Gastrocnemius medialis (tissue), 4 donors: ENCODE results near the gene BTG1. TPM values are rescaled to one million over a fixed set of nuclear protein-coding genes. Genes with fewer than 3 reads are reported as not detected.

ENCODE experiments used
- ATAC-seq, 2 donors: fragments of 150-250 bp; one replicate each; pipeline ENCODE4 v1.9.1; 2016
- DNase-seq, 2 donors: peaks; one replicate each; pipeline ENCODE4 v3.0.0-alpha.2; 2019
- H3K27ac ChIP-seq, 4 donors: fragments of 200-600 bp; sonication (generic); 1 replicate in 1 of 4; 2 replicates in 3 of 4; pipeline ENCODE4 v1.5.1; 2016 to 2018; ENCODE audit warnings: mild to moderate bottlenecking in 2 of 4, moderate library complexity in 1 of 4
- H3K27me3 ChIP-seq, 3 donors: fragments of 200-600 bp; sonication (generic) in 2 of 3; 1 replicate in 1 of 3; 2 replicates in 2 of 3; pipeline versions ENCODE4 v1.5.1 to v1.6.0; 2016 to 2019; ENCODE audit warnings: mild to moderate bottlenecking in 1 of 3, moderate library complexity in 1 of 3
- H3K36me3 ChIP-seq, 2 donors: fragments of 200-600 bp; sonication (generic) in 1 of 2; one replicate each; pipeline ENCODE4 v1.5.1; 2017 to 2018
- H3K4me1 ChIP-seq, 2 donors: fragments of 200-600 bp; sonication (generic) in 1 of 2; one replicate each; pipeline ENCODE4 v1.5.1; 2016 to 2017; ENCODE audit warnings: mild to moderate bottlenecking in 2 of 2
- H3K4me3 ChIP-seq, 4 donors: fragments of 200-600 bp; sonication (generic) in 3 of 4; 1 replicate in 1 of 4; 2 replicates in 3 of 4; pipeline ENCODE4 v1.5.1; 2016 to 2019; ENCODE audit warnings: mild to moderate bottlenecking in 2 of 4
- H3K9me3 ChIP-seq, 3 donors: fragments of 200-600 bp; sonication (generic) in 2 of 3; 1 replicate in 1 of 3; 2 replicates in 2 of 3; pipeline ENCODE4 v1.5.1; 2016 to 2019
- POLR2A ChIP-seq, 2 donors: fragments of 450-650 bp; IDR thresholded peaks; one replicate each; pipeline ENCODE4 v1.6.1; 2017; ENCODE audit warnings: antibody characterized with exemption in 2 of 2, mild to moderate bottlenecking in 2 of 2, moderate library complexity in 2 of 2
- in situ Hi-C, 4 donors: fragments of 200-750 bp; cut with MboI; loops; one replicate each; pipeline versions ENCODE4 v1.15.0 to v1.8.0; 2017; ENCODE audit warnings: low sequenced_read_pairs in 4 of 4
- intact Hi-C: fragments of 100-400 bp; cut with DNase I; formaldehyde crosslinking; loops from one replicate; pipeline ENCODE4 v1.15.1; 2023; ENCODE audit warnings: low total_unique reads
- total RNA-seq, 4 donors: library from RNA; depleted of rRNA; stranded (reverse); fragments of >200 nt; gene quantifications; one replicate each; pipeline versions ENCODE4 v1.1.0 to v1.2.3, GENCODE V29; 2016
- TF ChIP-seq, protein P1 (sequence below), 5 experiments: fragments of 450-650 bp in 3 of 5; fragments of 200-600 bp in 2 of 5; sonication (generic) in 2 of 5; IDR thresholded peaks in 4 of 5; conservative IDR thresholded peaks in 1 of 5; 1 replicate in 4 of 5; 2 replicates in 1 of 5; pipeline ENCODE4 v1.5.1; 2016 to 2019; ENCODE audit warnings: antibody characterized with exemption in 5 of 5, mild to moderate bottlenecking in 3 of 5, moderate library complexity in 3 of 5

The BTG1 gene
- total RNA-seq, 4 donors from 2014 or later, result 12.5 to 33.1 (median 16.5) TPM

DNA sequence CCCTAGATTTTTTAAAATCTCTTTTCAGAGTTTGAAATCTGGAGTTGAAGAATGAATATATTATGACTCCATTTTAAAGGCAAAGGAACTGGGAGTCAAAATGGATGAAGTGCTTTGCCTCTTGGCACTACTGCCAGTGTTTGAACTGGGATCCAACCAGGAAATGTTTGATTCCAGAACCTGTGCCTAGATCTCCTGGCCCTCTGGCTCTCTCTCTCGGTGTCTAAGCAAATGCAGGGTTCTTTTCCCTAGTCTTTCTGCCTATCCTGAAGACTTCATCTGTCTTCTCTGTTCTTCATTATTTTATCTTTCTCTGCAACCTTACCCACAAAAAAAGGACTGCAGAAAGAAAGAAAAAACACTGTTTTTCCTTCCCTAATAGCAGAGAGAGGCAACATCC is 17.0 kb downstream of the BTG1 start:
- no peaks in the 10 kb centered on the region for H3K9me3 ChIP-seq
- TF ChIP-seq, protein P1, sequence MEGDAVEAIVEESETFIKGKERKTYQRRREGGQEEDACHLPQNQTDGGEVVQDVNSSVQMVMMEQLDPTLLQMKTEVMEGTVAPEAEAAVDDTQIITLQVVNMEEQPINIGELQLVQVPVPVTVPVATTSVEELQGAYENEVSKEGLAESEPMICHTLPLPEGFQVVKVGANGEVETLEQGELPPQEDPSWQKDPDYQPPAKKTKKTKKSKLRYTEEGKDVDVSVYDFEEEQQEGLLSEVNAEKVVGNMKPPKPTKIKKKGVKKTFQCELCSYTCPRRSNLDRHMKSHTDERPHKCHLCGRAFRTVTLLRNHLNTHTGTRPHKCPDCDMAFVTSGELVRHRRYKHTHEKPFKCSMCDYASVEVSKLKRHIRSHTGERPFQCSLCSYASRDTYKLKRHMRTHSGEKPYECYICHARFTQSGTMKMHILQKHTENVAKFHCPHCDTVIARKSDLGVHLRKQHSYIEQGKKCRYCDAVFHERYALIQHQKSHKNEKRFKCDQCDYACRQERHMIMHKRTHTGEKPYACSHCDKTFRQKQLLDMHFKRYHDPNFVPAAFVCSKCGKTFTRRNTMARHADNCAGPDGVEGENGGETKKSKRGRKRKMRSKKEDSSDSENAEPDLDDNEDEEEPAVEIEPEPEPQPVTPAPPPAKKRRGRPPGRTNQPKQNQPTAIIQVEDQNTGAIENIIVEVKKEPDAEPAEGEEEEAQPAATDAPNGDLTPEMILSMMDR (IDR thresholded peaks at IDR 0.05 in 4 of 5, conservative IDR thresholded peaks at IDR 0.05 in 1 of 5), result no peak
- TF ChIP-seq POLR2A (IDR thresholded peaks at IDR 0.05), result no peak
- H3K4me1 ChIP-seq, result peaks cover 27 to 28% of the 10 kb centered on the region in 2 donors
- no peak for DNase-seq
- no peak overlapping the region for H3K4me3 ChIP-seq
- in situ Hi-C loops, result loop anchor here in 2 of 4 donors (25.0 kb wide), 2 partner anchors 316 to 434 kb away; no protein-coding TSS in a partner anchor
- no peaks in the 10 kb centered on the region for H3K27me3 ChIP-seq
- intact Hi-C loops, result no loop called here
- no peak overlapping the region for H3K27ac ChIP-seq
- H3K36me3 ChIP-seq, result no peaks in the 10 kb centered on the region
- ATAC-seq, result no peak

DNA sequence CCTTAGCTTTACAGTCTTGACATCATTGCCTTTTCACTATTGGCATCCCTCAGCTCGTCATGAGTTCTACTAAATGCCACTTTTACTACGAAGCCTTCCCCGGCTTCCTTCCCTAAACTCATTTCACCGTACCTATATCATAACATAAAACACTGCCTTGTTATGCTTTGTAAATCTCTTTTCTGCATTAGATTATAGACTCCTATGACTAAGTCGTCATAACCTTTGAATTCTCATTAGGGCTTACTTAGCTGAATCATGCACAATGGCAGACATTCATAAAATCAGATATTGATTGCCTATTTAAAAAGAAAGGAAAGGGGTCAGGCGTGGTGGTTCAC is 21.0 kb downstream of the BTG1 start:
- Histone ChIP-seq H3K4me1 (no peaks in the 10 kb centered on the region), H3K9me3 (peaks cover 0 to 1% (median 0%) of the 10 kb centered on the region in 3 donors), H3K4me3 (no peak overlapping the region), H3K36me3 (no peaks in the 10 kb centered on the region), H3K27me3 (no peaks in the 10 kb centered on the region), H3K27ac (no peak overlapping the region)
- TF ChIP-seq, protein P1 (IDR thresholded peaks at IDR 0.05 in 4 of 5, conservative IDR thresholded peaks at IDR 0.05 in 1 of 5), result no peak
- no peak for TF ChIP-seq POLR2A (IDR thresholded peaks at IDR 0.05)
- in situ Hi-C loops (loop anchor here in 2 of 4 donors (25.0 kb wide), 2 partner anchors 312 to 438 kb away; no protein-coding TSS in a partner anchor), intact Hi-C loops (no loop called here)
- no peak for DNase-seq
- no peak for ATAC-seq

DNA sequence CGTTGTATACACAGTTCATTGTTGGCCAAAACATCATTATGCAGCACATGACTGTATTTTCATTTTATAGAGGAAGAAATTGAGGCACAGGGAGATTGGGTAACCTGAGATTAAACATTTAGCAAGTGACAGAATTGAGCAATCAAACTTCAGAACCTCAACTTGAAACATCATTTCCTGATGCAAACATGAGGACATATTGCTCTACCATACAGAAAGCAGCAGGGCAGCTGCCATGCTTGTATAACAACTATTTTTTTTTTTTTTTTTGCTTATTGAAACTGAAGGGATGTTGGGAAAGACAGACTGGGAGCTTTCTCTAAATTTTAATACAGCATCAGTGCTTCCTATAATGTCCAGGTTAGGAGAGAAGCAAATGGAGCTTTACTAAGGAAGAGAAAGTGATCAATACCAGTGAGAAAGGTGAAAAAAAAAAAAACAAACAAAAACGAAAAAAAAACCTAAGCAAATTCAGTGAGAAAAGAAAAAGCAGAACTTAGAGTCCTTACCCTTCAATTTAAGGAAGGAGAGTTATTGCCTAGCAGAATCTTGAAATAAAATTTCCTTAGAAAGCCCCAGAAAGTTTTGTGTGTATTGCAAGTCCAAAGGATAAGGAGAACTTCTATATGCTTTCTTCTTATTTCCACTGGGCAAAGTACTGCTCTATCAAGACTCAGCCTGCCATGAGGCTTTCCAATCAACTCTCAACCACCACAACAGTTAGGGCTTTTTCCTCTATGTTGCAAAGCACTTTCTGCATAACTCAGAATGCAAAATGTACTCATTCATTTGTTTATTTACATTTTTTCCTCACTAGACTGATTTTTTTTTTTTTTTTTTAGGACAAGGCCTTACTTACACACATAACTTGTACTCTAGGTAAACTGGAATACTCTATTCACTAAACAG is 21.6 kb downstream of the BTG1 start:
- in situ Hi-C loops, result no loop called here
- no peaks in the 10 kb centered on the region for H3K27me3 ChIP-seq
- no peak for DNase-seq
- H3K9me3 ChIP-seq, result peaks cover 0 to 5% (median 0%) of the 10 kb centered on the region in 3 donors
- no peaks in the 10 kb centered on the region for H3K4me1 ChIP-seq
- no peak overlapping the region for H3K4me3 ChIP-seq
- no peak for ATAC-seq
- no peaks in the 10 kb centered on the region for H3K36me3 ChIP-seq
- TF ChIP-seq POLR2A (IDR thresholded peaks at IDR 0.05), result no peak
- TF ChIP-seq, protein P1 (IDR thresholded peaks at IDR 0.05 in 4 of 5, conservative IDR thresholded peaks at IDR 0.05 in 1 of 5), result no peak
- intact Hi-C loops, result no loop called here
- H3K27ac ChIP-seq, result no peak overlapping the region

DNA sequence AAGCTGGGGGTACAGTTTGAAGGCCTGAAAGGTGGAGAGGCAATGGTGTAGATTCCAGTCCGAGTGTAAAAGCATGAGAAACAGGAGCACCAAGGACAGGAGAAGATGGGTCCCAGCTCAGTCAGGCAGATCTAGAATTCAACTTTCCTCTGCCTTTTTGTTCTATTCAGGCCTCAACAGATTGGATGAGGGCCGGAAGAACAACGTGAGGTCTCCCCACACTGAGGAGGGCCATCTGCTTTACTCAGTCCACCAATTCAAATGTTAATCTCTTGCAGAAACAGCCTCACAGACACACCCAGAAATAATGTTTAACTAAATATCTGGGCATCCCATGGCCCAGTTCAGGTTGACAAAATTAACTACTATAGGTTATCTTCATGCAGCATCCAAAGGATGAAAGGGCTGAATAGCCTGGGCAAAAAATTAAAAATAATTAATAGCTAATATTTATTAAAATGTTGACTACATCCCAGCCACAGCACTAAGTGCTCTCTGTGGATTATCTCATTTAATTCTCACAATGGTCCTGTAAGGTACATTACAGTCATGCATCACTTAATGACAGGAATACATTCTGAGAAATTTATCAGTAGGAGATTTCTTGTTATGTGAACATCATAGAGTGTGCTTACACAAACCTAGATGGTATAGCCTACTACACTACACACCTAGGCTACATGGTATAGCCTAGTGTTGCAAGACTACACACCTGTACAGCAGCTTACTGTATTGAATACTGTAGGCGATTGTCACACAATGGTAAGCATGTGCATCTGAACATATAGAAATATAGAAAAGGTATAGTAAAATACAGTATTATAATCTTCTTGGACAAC is 22.5 kb downstream of the BTG1 start:
- no peak for ATAC-seq

More for the DNA sequence above, 22.5 kb downstream of the BTG1 start:
- no peak overlapping the region for H3K27ac ChIP-seq
- in situ Hi-C loops, result no loop called here
- TF ChIP-seq, protein P1 (IDR thresholded peaks at IDR 0.05 in 4 of 5, conservative IDR thresholded peaks at IDR 0.05 in 1 of 5), result no peak
- no peak for TF ChIP-seq POLR2A (IDR thresholded peaks at IDR 0.05)
- no peaks in the 10 kb centered on the region for H3K27me3 ChIP-seq
- no peaks in the 10 kb centered on the region for H3K4me1 ChIP-seq
- intact Hi-C loops, result no loop called here
- H3K4me3 ChIP-seq, result no peak overlapping the region
- no peaks in the 10 kb centered on the region for H3K36me3 ChIP-seq
- DNase-seq, result no peak
- peaks cover 0 to 5% (median 0%) of the 10 kb centered on the region in 3 donors for H3K9me3 ChIP-seq
